ENCODE results near the gene FAM13A. TPM values are rescaled to one million over a fixed set of nuclear protein-coding genes. Genes with fewer than 3 reads are reported as not detected.

The FAM13A gene
- total and polyA plus RNA-seq, 2 of the 8 experiments (the other 6 are each of a cell fraction or from before 2014, with no cell fraction given): 7.1 to 16.5 TPM

GRCh38 chr4:88981993-88982392 lies 75.0 kb downstream of the FAM13A start:
- no peak overlapping the region for H3K23ac ChIP-seq (ENCODE audit: insufficient read length)
- H2AFZ ChIP-seq (ENCODE audit: low read length): no peak overlapping the region
- H3K79me1 ChIP-seq (ENCODE audit: low read depth, low read length): no peaks in the 10 kb centered on the region
- no peak overlapping the region for H3K27ac ChIP-seq (ENCODE audit: low read depth, low read length)
- DNase-seq (ENCODE audit: low read depth in 1 of 2, low spot score in 2 of 2): no peak
- H3K4ac ChIP-seq (replicated peaks; ENCODE audit: insufficient read length, low read depth, low read length): no peak overlapping the region
- H3K79me2 ChIP-seq (ENCODE audit: control insufficient read depth in 1 of 2, insufficient read depth in 2 of 2, low read length in 2 of 2): no peaks in the 10 kb centered on the region
- no peaks in the 10 kb centered on the region for H3K9me3 ChIP-seq (ENCODE audit: insufficient read depth in 2 of 2, low read depth in 1 of 2, low read length in 1 of 2)
- H4K91ac ChIP-seq (replicated peaks; ENCODE audit: insufficient read length, low read length): no peak overlapping the region
- H2BK15ac ChIP-seq (ENCODE audit: low read length): no peak overlapping the region
- H2AK5ac ChIP-seq (ENCODE audit: low read depth, low read length): no peak overlapping the region
- H4K20me1 ChIP-seq (replicated peaks in 1 of 2; ENCODE audit: control insufficient read depth in 1 of 2, insufficient read depth in 2 of 2, low read length in 2 of 2): no peaks in the 10 kb centered on the region
- no peak overlapping the region for H4K8ac ChIP-seq (ENCODE audit: extremely low read depth, insufficient read depth, low read length)
- no peak for FAIRE-seq
- TF ChIP-seq FOSL1 (IDR thresholded peaks at IDR 0.05; ENCODE audit: insufficient read depth, low read depth, low read length) (no peak), RBBP5 (IDR thresholded peaks at IDR 0.05; ENCODE audit: borderline replicate concordance, low read depth, low read length) (no peak), RFX5 (IDR thresholded peaks at IDR 0.05; ENCODE audit: borderline replicate concordance, low read depth, low read length) (no peak), GTF2F1 (IDR thresholded peaks at IDR 0.05; ENCODE audit: borderline replicate concordance, low read depth, low read length) (no peak), EP300 (IDR thresholded peaks at IDR 0.05; ENCODE audit: borderline replicate concordance in 1 of 2, low read depth in 2 of 2, low read length in 2 of 2) (no peak), CBX8 (IDR thresholded peaks at IDR 0.05; ENCODE audit: borderline replicate concordance, low read depth, low read length) (no peak), BACH1 (IDR thresholded peaks at IDR 0.05; ENCODE audit: low read length) (no peak), PHF8 (conservative IDR thresholded peaks at IDR 0.05; ENCODE audit: low read depth, low read length) (no peak), CHD2 (IDR thresholded peaks at IDR 0.05; ENCODE audit: low read length) (no peak), CREB1 (IDR thresholded peaks at IDR 0.05) (no peak), TAF7 (optimal IDR thresholded peaks at IDR 0.05; ENCODE audit: borderline replicate concordance, low read depth, low read length) (no peak), BCL11A (IDR thresholded peaks at IDR 0.05; ENCODE audit: low read depth in 2 of 2, low read length in 2 of 2) (no peak)
- no peak overlapping the region for H2BK5ac ChIP-seq (ENCODE audit: low read depth, low read length)
- no peak overlapping the region for H3K14ac ChIP-seq (ENCODE audit: insufficient read length)
- H3K23me2 ChIP-seq (ENCODE audit: low read depth, low read length): no peaks in the 10 kb centered on the region
- no peaks in the 10 kb centered on the region for H3K4me1 ChIP-seq (replicated peaks in 1 of 4; ENCODE audit: control insufficient read depth in 3 of 4, insufficient read depth in 4 of 4, low read length in 3 of 4)
- H2BK12ac ChIP-seq (ENCODE audit: low read depth, low read length): no peak overlapping the region
- no peak overlapping the region for H4K5ac ChIP-seq (ENCODE audit: insufficient read length, low read depth, low read length)
- ChIA-PET CTCF (ENCODE audit: partially characterized antibody) (interaction anchor here (1.1 kb wide), 1 partner anchor 309 kb away, joined by 3 read pairs; no protein-coding TSS in a partner anchor), POLR2A (ENCODE audit: partially characterized antibody) (no interaction called here)
- 85% methylated on average over 2 of the region's 2 CpGs; no CpG with 5 or more reads in 1 of the 2 experiments for WGBS, 2 experiments (ENCODE audit: extremely low coverage in 1 of 2, insufficient coverage in 1 of 2, insufficient read length in 1 of 2, insufficient replicate concordance in 2 of 2, low coverage in 1 of 2, low lambda C conversion rate in 2 of 2, missing lambda C conversion rate in 1 of 2)
- no peak overlapping the region for H3K9ac ChIP-seq (replicated peaks in 1 of 4; ENCODE audit: extremely low read depth in 1 of 4, low read depth in 3 of 4, low read length in 3 of 4)
- H3K56ac ChIP-seq (replicated peaks; ENCODE audit: insufficient read length, low read depth, low read length): no peak overlapping the region
- H3K4me3 ChIP-seq (ENCODE audit: extremely low read depth in 1 of 4, insufficient read depth in 2 of 4, low read depth in 3 of 4, low read length in 4 of 4): no peak overlapping the region
- H3K27me3 ChIP-seq (replicated peaks in 1 of 4; ENCODE audit: control insufficient read depth in 3 of 4, extremely low read depth in 1 of 4, insufficient read depth in 3 of 4, low read length in 3 of 4): no peaks in the 10 kb centered on the region
- no peaks in the 10 kb centered on the region for H3K36me3 ChIP-seq (ENCODE audit: control insufficient read depth in 2 of 4, insufficient read depth in 4 of 4, low read length in 3 of 4)
- H2BK20ac ChIP-seq (ENCODE audit: low read length): no peak overlapping the region
- no peak overlapping the region for H3K18ac ChIP-seq (ENCODE audit: extremely low read depth, low read length)
- no peak overlapping the region for H3K4me2 ChIP-seq (ENCODE audit: insufficient read depth in 1 of 2, low read depth in 2 of 2, low read length in 2 of 2)
- no peak overlapping the region for H2BK120ac ChIP-seq (replicated peaks; ENCODE audit: low read depth, low read length)

Data from H1 (cell line).